ENCODE data around the gene TRPM4. TPM values are rescaled to one million over a fixed set of nuclear protein-coding genes. Genes with fewer than 3 reads are reported as not detected.
A peak's percentile ranks its signal among the peaks of the same experiment; 100 is the strongest.

The TRPM4 gene
- total and polyA plus RNA-seq, 10 of the 15 experiments (the other 5 are each of a cell fraction or from before 2014, with no cell fraction given), result 0.10 to 0.64 (median 0.15) TPM; not detected in 7

GRCh38 chr19:49214701-49215100 lies 57.1 kb downstream of the TRPM4 start (continued):
- TF ChIP-seq HSF1 (IDR thresholded peaks at IDR 0.05; ENCODE audit: low read depth, low read length) (no peak), MTA3 (IDR thresholded peaks at IDR 0.05; ENCODE audit: borderline replicate concordance, low read length) (no peak), FOS (IDR thresholded peaks at IDR 0.05; ENCODE audit: borderline replicate concordance, extremely low read depth, insufficient read length) (no peak), CBX3 (IDR thresholded peaks at IDR 0.05; ENCODE audit: borderline replicate concordance, low read depth) (no peak), SPI1 (IDR thresholded peaks at IDR 0.05; ENCODE audit: borderline replicate concordance, insufficient read depth, low read depth, low read length) (peak; percentile 29; the same call in 1 of the 2 replicates), TCF3 (IDR thresholded peaks at IDR 0.05; ENCODE audit: borderline replicate concordance, insufficient read depth, low read depth, low read length) (no peak), SUZ12 (IDR thresholded peaks at IDR 0.05; ENCODE audit: unreplicated experiment) (no peak), MXI1 (IDR thresholded peaks at IDR 0.05; ENCODE audit: low read depth, low read length) (no peak), NBN (IDR thresholded peaks at IDR 0.05) (no peak), ZNF217 (IDR thresholded peaks at IDR 0.05) (no peak), RCOR1 (conservative IDR thresholded peaks at IDR 0.05; ENCODE audit: low read depth, low read length) (no peak), IKZF1 (conservative IDR thresholded peaks at IDR 0.05) (no peak), POLR2AphosphoS2 (IDR thresholded peaks at IDR 0.05; ENCODE audit: low read depth, low read length) (no peak), ZBED1 (IDR thresholded peaks at IDR 0.05; ENCODE audit: borderline replicate concordance) (no peak), ELK1 (IDR thresholded peaks at IDR 0.05; ENCODE audit: low read depth, low read length) (no peak), SUPT20H (IDR thresholded peaks at IDR 0.05; ENCODE audit: borderline replicate concordance, control insufficient read depth, low read depth, low read length) (no peak), USF1 (IDR thresholded peaks at IDR 0.05; ENCODE audit: borderline replicate concordance, extremely low read length, insufficient read depth, low read depth, low read length) (no peak), NFIC (IDR thresholded peaks at IDR 0.05; ENCODE audit: low read depth, low read length) (0 out of 2 replicates have a peak, but pooled peaks have one; percentile 26), JUNB (IDR thresholded peaks at IDR 0.05) (no peak), MYB (IDR thresholded peaks at IDR 0.05; ENCODE audit: borderline replicate concordance, low read depth, low read length) (no peak), GABPA (IDR thresholded peaks at IDR 0.05; ENCODE audit: low read depth) (no peak), HDAC6 (IDR thresholded peaks at IDR 0.05; ENCODE audit: unreplicated experiment) (no peak), ZBTB4 (CRISPR knock-in tag; IDR thresholded peaks at IDR 0.05) (no peak), USF2 (IDR thresholded peaks at IDR 0.05; ENCODE audit: borderline replicate concordance, low read depth, low read length) (no peak), RELA (IDR thresholded peaks at IDR 0.05; ENCODE audit: borderline replicate concordance, partially characterized antibody) (no peak)
